Lower leg skin (tissue), 4 donors: ENCODE data around the gene MYL4. TPM values are rescaled to one million over a fixed set of nuclear protein-coding genes. Genes with fewer than 3 reads are reported as not detected.

Experiments used
- DNase-seq, 2 donors: peaks; one replicate each; pipeline ENCODE4 v3.0.0-alpha.2; 2019; ENCODE audit warnings: low spot score in 2 of 2
- H3K4me3 ChIP-seq: fragments of 200-600 bp; sonication (generic); 2 replicates; pipeline ENCODE4 v1.5.1; 2017; ENCODE audit warnings: mild to moderate bottlenecking, low read depth; ENCODE audit not compliant: poor library complexity, severe bottlenecking
- CTCF ChIP-seq, 3 donors: fragments of 450-650 bp; IDR thresholded peaks; one replicate each; pipeline ENCODE4 v1.5.1; 2016; ENCODE audit warnings: antibody characterized with exemption in 3 of 3, mild to moderate bottlenecking in 3 of 3, moderate library complexity in 2 of 3
- POLR2A ChIP-seq, 2 donors: fragments of 450-650 bp; IDR thresholded peaks; one replicate each; pipeline ENCODE4 v1.6.1; 2016 to 2017; ENCODE audit warnings: antibody characterized with exemption in 2 of 2, mild to moderate bottlenecking in 1 of 2, moderate library complexity in 1 of 2
- WGBS, 2 donors: methylation state at CpG; one replicate each; pipeline ENCODE4 v1.1.5; 2018; 5-methylcytosine and 5-hydroxymethylcytosine counted together
- intact Hi-C: fragments of 100-400 bp; cut with DNase I; formaldehyde crosslinking; loops from one replicate; pipeline ENCODE4 v1.15.0; 2023; ENCODE audit warnings: low total_unique reads
- total RNA-seq, 4 donors: library from RNA; depleted of rRNA; stranded (reverse); fragments of >200 nt; gene quantifications; one replicate each; pipeline ENCODE4 v1.1.0, GENCODE V29; 2016

Gene MYL4
- total RNA-seq, 4 donors from 2014 or later, result 0.49 TPM; not detected in 3

- no peak overlapping the region for H3K4me3 ChIP-seq
- DNase-seq, result peak in 1 of 2 donors; percentile 79
- TF ChIP-seq POLR2A (IDR thresholded peaks at IDR 0.05), result no peak
- TF ChIP-seq CTCF (IDR thresholded peaks at IDR 0.05), result no peak
- intact Hi-C loops, result loop anchor here (5.0 kb wide), 1 partner anchor 86 kb away; no protein-coding TSS in a partner anchor
- 88% methylated on average over 10 of the region's 10 CpGs for WGBS, 2 donors
Measured at GRCh38 chr17:47230864-47231263, 21.7 kb downstream of the MYL4 start.

GRCh38 chr17:47231334-47231733 lies 22.2 kb downstream of the MYL4 start:
- intact Hi-C loops, result loop anchor here (5.0 kb wide), 1 partner anchor 86 kb away; no protein-coding TSS in a partner anchor
- 90% methylated on average over 3 of the region's 3 CpGs for WGBS, 2 donors
- H3K4me3 ChIP-seq, result no peak overlapping the region
- no peak for TF ChIP-seq POLR2A (IDR thresholded peaks at IDR 0.05)
- no peak for TF ChIP-seq CTCF (IDR thresholded peaks at IDR 0.05)
- no peak for DNase-seq

GRCh38 chr17:47231866-47232265 lies 22.7 kb downstream of the MYL4 start:
- no peak for DNase-seq
- 84 to 92% methylated on average over 3 of the region's 3 CpGs for WGBS, 2 donors
- TF ChIP-seq CTCF (IDR thresholded peaks at IDR 0.05) (no peak), POLR2A (IDR thresholded peaks at IDR 0.05) (no peak)

GRCh38 chr17:47232465-47232864 lies 23.3 kb downstream of the MYL4 start:
- H3K4me3 ChIP-seq, result no peak overlapping the region
- peak in 1 of 2 donors; percentile 40 for DNase-seq
- TF ChIP-seq POLR2A (IDR thresholded peaks at IDR 0.05), result no peak
- no peak for TF ChIP-seq CTCF (IDR thresholded peaks at IDR 0.05)
- intact Hi-C loops, result loop anchor here (5.0 kb wide), 1 partner anchor 85 kb away; no protein-coding TSS in a partner anchor
- 92 to 94% methylated on average over 2 of the region's 2 CpGs for WGBS, 2 donors

More at GRCh38 chr17:47231866-47232265, 22.7 kb downstream of the MYL4 start:
- intact Hi-C loops, result loop anchor here (5.0 kb wide), 1 partner anchor 85 kb away; no protein-coding TSS in a partner anchor
- no peak overlapping the region for H3K4me3 ChIP-seq

- intact Hi-C loops, result no loop called here
- no peak overlapping the region for H3K4me3 ChIP-seq
- TF ChIP-seq CTCF (IDR thresholded peaks at IDR 0.05), result no peak
- no peak for TF ChIP-seq POLR2A (IDR thresholded peaks at IDR 0.05)
- WGBS, 2 donors, result 91 to 92% methylated on average over 3 of the region's 3 CpGs
- DNase-seq, result no peak
Measured at GRCh38 chr17:47235506-47235905, 26.4 kb downstream of the MYL4 start.

- TF ChIP-seq CTCF (IDR thresholded peaks at IDR 0.05) (no peak), POLR2A (IDR thresholded peaks at IDR 0.05) (no peak)
- no peak for DNase-seq
- no peak overlapping the region for H3K4me3 ChIP-seq
- WGBS, 2 donors, result 93 to 96% methylated on average over 2 of the region's 2 CpGs
- intact Hi-C loops, result no loop called here
Measured at GRCh38 chr17:47235923-47236322, 26.8 kb downstream of the MYL4 start.
